Measurements from ENCODE around the gene TTF1. TPM values are rescaled to one million over a fixed set of nuclear protein-coding genes. Genes with fewer than 3 reads are reported as not detected.

The TTF1 gene
- total RNA-seq, 1 experiment from 2014 or later: 23.8 TPM

- TF ChIP-seq, protein P1, sequence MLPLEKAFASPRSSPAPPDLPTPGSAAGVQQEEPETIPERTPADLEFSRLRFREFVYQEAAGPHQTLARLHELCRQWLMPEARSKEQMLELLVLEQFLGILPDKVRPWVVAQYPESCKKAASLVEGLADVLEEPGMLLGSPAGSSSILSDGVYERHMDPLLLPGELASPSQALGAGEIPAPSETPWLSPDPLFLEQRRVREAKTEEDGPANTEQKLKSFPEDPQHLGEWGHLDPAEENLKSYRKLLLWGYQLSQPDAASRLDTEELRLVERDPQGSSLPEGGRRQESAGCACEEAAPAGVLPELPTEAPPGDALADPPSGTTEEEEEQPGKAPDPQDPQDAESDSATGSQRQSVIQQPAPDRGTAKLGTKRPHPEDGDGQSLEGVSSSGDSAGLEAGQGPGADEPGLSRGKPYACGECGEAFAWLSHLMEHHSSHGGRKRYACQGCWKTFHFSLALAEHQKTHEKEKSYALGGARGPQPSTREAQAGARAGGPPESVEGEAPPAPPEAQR (CRISPR knock-in tag; IDR thresholded peaks at IDR 0.05): no peak
- no peak for TF ChIP-seq FOXP1 (CRISPR knock-in tag; IDR thresholded peaks at IDR 0.05; ENCODE audit: borderline replicate concordance)
Measured at GRCh38 chr9:132414731-132415130, 8.1 kb upstream of the TTF1 start (continued).

- CTCF ChIA-PET: interaction anchor here (0.9 to 2.1 kb wide), 8 partner anchors 33 to 165 kb away, joined by 3 to 12 read pairs (median 5); no protein-coding TSS in a partner anchor
- peaks cover 34% of the 10 kb centered on the region for H3K4me1 Mint-ChIP-seq
- ATAC-seq (no peak), DNase-seq (ENCODE audit: low spot score) (no peak)
- H3K36me3 Mint-ChIP-seq: no peaks in the 10 kb centered on the region
- TF ChIP-seq TEAD4 (CRISPR knock-in tag; IDR thresholded peaks at IDR 0.05) (no peak), FOXP1 (CRISPR knock-in tag; IDR thresholded peaks at IDR 0.05; ENCODE audit: borderline replicate concordance) (no peak), KAT7 (CRISPR knock-in tag; IDR thresholded peaks at IDR 0.05; ENCODE audit: borderline replicate concordance) (no peak)
- TF ChIP-seq, protein P2, sequence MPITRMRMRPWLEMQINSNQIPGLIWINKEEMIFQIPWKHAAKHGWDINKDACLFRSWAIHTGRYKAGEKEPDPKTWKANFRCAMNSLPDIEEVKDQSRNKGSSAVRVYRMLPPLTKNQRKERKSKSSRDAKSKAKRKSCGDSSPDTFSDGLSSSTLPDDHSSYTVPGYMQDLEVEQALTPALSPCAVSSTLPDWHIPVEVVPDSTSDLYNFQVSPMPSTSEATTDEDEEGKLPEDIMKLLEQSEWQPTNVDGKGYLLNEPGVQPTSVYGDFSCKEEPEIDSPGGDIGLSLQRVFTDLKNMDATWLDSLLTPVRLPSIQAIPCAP (CRISPR knock-in tag; IDR thresholded peaks at IDR 0.05): no peak
- TF ChIP-seq, protein P3, sequence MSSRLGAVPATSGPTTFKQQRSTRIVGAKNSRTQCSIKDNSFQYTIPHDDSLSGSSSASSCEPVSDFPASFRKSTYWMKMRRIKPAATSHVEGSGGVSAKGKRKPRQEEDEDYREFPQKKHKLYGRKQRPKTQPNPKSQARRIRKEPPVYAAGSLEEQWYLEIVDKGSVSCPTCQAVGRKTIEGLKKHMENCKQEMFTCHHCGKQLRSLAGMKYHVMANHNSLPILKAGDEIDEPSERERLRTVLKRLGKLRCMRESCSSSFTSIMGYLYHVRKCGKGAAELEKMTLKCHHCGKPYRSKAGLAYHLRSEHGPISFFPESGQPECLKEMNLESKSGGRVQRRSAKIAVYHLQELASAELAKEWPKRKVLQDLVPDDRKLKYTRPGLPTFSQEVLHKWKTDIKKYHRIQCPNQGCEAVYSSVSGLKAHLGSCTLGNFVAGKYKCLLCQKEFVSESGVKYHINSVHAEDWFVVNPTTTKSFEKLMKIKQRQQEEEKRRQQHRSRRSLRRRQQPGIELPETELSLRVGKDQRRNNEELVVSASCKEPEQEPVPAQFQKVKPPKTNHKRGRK (CRISPR knock-in tag; IDR thresholded peaks at IDR 0.05; ENCODE audit: borderline replicate concordance): no peak
- H3K27ac Mint-ChIP-seq: no peak overlapping the region
- H3K27me3 Mint-ChIP-seq (ENCODE audit: low read depth): peaks cover 18% of the 10 kb centered on the region
- no peaks in the 10 kb centered on the region for H3K9me3 Mint-ChIP-seq
- POLR2A ChIA-PET: interaction anchor here (0.6 to 1.0 kb wide), 2 partner anchors 42 to 96 kb away, joined by 3 read pairs; no protein-coding TSS in a partner anchor
- H3K4me3 Mint-ChIP-seq: no peak overlapping the region
Measured at GRCh38 chr9:132413926-132414325, 7.3 kb upstream of the TTF1 start.

DNA sequence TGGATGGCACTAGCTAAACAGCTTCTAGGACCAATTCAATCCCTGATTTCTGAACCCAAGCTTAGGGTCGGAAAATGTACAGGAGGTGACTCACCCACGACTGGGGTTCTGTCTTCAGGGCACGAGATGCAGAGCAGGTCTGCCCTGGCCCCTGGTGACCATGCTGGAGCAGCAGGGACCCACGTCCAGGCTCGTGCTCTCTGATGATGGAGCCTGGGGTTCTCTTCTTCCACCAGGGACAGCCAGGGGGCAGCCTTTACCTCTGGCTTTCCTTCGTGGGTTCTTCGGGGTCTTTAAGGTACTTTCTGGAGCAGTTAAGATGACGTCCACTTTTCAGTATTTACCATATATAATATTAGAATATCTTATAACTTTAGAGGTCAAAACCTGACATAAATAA is 5.4 kb upstream of the TTF1 start:
- Mint-ChIP-seq H3K4me1 (peaks cover 36% of the 10 kb centered on the region), H3K27ac (no peak overlapping the region), H3K9me3 (no peaks in the 10 kb centered on the region), H3K36me3 (no peaks in the 10 kb centered on the region), H3K4me3 (no peak overlapping the region; the same call in 1 of the 2 replicates), H3K27me3 (ENCODE audit: low read depth) (peaks cover 30% of the 10 kb centered on the region)
- POLR2A ChIA-PET: no interaction called here
- TF ChIP-seq, protein P4, sequence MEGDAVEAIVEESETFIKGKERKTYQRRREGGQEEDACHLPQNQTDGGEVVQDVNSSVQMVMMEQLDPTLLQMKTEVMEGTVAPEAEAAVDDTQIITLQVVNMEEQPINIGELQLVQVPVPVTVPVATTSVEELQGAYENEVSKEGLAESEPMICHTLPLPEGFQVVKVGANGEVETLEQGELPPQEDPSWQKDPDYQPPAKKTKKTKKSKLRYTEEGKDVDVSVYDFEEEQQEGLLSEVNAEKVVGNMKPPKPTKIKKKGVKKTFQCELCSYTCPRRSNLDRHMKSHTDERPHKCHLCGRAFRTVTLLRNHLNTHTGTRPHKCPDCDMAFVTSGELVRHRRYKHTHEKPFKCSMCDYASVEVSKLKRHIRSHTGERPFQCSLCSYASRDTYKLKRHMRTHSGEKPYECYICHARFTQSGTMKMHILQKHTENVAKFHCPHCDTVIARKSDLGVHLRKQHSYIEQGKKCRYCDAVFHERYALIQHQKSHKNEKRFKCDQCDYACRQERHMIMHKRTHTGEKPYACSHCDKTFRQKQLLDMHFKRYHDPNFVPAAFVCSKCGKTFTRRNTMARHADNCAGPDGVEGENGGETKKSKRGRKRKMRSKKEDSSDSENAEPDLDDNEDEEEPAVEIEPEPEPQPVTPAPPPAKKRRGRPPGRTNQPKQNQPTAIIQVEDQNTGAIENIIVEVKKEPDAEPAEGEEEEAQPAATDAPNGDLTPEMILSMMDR (IDR thresholded peaks at IDR 0.05): peak; percentile 33
- TF ChIP-seq ZNF138 (CRISPR knock-in tag; conservative IDR thresholded peaks at IDR 0.05): no peak
- ATAC-seq (peak; percentile 50), DNase-seq (ENCODE audit: low spot score) (peak; percentile 65)
- CTCF ChIA-PET: interaction anchor here (0.6 to 2.1 kb wide), 8 partner anchors 35 to 397 kb away, joined by 3 to 13 read pairs (median 4); no protein-coding TSS in a partner anchor

- CTCF ChIA-PET: interaction anchor here (1.0 to 1.9 kb wide), 5 partner anchors 136 to 396 kb away, joined by 3 to 12 read pairs (median 4); no protein-coding TSS in a partner anchor
- Mint-ChIP-seq H3K4me3 (peak overlapping the region; percentile 72), H3K27me3 (ENCODE audit: low read depth) (peaks cover 30% of the 10 kb centered on the region), H3K4me1 (peaks cover 40% of the 10 kb centered on the region), H3K27ac (no peak overlapping the region), H3K36me3 (no peaks in the 10 kb centered on the region), H3K9me3 (no peaks in the 10 kb centered on the region)
- POLR2A ChIA-PET: no interaction called here
- ATAC-seq (peak; percentile 73), DNase-seq (ENCODE audit: low spot score) (peak; percentile 89)
- TF ChIP-seq ARID4B (CRISPR knock-in tag; IDR thresholded peaks at IDR 0.05; ENCODE audit: borderline replicate concordance) (peak; percentile 44; the same call in 1 of the 2 replicates), TP53 (CRISPR knock-in tag; IDR thresholded peaks at IDR 0.05) (no peak), PREB (CRISPR knock-in tag; IDR thresholded peaks at IDR 0.05; ENCODE audit: borderline replicate concordance) (no peak), HMGA2 (CRISPR knock-in tag; IDR thresholded peaks at IDR 0.05) (no peak)
- TF ChIP-seq, protein P4 (IDR thresholded peaks at IDR 0.05): peak; percentile 40; the same call in 1 of the 2 replicates
- TF ChIP-seq, protein P5, sequence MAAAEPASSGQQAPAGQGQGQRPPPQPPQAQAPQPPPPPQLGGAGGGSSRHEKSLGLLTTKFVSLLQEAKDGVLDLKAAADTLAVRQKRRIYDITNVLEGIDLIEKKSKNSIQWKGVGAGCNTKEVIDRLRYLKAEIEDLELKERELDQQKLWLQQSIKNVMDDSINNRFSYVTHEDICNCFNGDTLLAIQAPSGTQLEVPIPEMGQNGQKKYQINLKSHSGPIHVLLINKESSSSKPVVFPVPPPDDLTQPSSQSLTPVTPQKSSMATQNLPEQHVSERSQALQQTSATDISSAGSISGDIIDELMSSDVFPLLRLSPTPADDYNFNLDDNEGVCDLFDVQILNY (CRISPR knock-in tag; IDR thresholded peaks at IDR 0.05): no peak
Measured at GRCh38 chr9:132411091-132411508, 4.5 kb upstream of the TTF1 start.

Measured in WTC11 (cell line).